ENCODE results near the gene CERKL.

The CERKL gene

DNA sequence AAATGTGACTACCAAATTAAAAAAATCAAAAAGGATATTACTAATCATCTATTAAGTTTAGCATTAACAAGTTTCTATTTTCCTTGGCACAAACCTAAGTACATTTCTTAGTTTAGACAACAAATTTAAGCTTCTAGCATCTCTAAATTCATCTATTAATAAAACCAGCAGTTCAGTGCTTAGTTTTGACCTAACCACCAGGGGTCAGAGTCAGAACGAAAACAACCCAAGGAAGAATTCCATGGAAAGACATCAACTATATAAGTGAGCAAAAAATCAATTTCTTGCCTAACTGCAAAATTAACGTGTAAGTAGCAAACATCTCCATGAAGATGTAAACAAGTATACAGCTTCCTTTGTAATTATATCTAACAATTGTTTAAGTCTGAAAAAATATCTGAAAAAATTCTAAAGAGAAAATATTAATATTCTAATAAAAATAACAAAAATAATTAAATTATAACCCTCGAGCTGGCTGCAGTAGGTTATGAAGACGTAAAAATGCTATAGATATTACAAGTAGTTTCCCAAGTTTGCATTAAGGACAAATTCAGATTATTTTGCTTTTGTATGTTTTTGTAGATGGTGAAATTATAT is 83.7 kb downstream of the CERKL start:
- DNase-seq, result no peak

GRCh38 chr2:181570833-181571661 is 85.9 kb downstream of the CERKL start:
- no peak for DNase-seq

- DNase-seq, result no peak
Measured at GRCh38 chr2:181570059-181570458, 86.8 kb downstream of the CERKL start.

DNA sequence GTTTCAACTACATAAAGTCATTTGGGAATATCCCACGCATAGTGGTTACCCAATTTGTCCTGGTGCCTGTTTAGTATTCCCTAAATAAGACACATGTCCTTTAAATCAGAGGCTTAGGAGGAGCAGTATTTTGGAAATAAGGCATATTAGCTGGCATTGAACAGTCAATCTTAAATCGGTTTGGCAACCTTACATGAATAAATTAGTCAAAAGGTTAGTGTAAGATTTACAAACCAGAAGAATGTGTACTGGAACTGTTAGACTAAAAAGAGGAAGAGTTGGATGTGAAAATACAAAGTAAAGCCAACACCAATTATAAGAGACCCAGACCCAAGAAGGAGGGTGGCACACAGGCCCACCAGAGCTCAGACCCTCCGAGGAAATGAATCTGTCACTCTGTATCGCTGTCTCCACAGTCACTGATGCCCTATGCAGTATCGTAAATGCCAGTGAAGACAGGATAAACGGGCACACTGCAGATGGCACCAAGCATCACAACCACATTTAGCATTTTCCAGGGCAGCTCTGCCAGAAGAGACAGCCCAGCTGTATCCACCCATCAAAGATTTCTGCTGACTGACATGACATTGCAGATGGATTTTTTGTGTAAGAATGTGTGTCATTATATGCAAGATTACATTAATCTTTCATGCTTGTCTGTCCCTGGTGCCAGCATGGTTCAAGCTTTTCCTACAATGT is 90.4 kb downstream of the CERKL start:
- DNase-seq, result no peak

DNA sequence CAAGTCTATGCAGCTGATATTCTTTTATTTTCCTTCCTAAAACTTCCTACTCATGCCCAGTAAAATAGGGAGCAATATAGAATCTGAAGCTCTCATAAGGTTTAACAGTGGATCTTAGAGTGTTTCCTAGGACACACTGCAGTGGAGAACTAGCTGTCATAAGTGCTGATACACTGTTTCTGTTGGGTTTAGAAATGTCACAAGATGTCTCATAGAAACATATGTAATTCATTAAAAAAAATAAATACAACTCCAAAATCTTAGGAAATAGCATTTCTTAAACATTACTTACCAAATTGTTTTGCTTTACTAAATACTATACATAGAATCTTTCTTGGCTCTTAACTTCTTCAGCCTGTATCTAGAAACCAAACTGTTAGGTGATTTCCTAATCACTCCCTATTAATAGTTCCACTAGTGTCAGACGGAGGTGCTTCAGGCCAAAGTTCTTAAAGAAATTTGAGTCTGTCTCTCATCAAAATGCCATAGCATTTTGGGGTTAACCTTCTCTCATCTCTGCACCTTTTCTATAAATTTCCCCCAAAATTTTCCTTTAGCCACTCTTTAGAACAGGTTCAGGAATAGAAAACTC is 93.7 kb downstream of the CERKL start:
- no peak for DNase-seq

GRCh38 chr2:181558371-181558770 is 98.5 kb downstream of the CERKL start:
- no peak for DNase-seq

DNA sequence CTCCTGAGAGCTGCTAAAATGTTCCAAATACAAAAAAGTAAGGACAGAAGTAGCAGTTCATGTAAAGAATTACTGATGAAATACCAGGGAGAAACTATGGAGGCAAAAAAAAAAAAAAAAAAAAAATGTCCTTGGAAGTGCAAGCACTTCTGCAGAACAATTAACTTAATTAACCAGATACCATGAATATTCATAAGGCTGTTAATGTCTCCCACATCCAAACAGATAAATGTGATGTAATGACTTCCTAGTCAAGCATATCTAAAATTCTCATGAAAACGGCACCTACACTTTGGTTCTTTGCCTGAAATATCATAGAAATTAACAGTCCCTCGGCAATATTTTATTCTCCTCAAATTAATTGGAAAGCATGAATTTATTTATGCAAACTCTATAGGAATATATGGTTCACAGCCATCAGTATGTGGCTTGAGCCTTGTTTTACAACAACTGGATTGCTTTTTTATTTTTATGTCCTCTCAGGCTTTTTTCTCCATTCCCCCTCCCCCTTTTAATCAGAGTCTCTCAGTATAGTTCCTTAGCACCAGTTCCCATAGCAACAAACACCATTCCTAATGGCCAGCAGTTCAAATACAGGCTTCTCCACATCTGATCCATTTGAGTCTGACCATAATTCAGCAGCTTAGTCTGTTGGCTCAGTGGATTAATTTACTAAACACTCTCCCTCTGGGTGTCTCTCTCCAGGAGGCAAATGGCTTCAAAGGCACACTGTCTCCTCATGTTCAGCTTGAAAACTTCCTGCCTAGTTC is 102.7 kb downstream of the CERKL start:
- DNase-seq, result no peak

- no peak for DNase-seq
Measured at GRCh38 chr2:181553244-181553643, 103.7 kb downstream of the CERKL start.

DNA sequence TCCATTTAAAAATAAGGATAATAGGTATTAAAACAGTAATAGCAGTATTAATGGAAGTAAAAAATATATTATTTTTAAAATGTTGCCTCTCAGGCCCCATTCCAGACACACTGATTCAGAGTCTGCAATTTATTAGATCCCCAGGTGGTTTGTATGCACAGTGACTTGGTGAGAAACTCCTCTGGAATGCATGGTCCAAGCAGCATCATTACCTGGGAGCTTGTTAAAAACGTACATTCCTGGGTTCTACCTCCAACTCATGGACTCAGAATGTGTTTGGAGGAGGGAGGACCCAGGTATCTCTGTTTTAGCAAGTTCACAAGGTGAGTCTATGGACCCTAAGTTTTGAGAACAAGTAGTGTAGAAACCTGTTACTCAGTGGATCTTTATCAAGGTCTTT is 104.1 kb downstream of the CERKL start:
- DNase-seq, result no peak

- DNase-seq, result no peak
Measured at GRCh38 chr2:181546086-181546485, 110.8 kb downstream of the CERKL start.

DNA sequence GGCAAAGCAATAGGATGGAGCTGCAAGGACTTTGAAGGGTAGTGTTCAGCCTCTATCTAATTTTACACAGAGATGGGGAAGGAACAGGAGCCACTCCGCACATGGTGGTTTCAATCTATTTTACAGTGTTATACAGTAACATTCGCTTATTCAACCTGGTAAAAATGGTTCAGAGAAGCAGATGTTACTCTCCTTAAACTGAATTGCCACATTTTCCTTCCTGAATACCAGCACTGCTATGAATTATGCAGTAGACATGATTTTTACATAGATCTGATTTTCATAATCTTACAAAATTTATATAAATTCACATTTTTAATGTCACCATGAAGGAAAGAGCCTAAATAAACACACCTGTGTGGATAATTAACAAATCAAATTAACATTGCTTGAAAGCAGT is 114.7 kb downstream of the CERKL start:
- no peak for DNase-seq

GRCh38 chr2:181540421-181540820 is 116.5 kb downstream of the CERKL start:
- DNase-seq, result no peak

GRCh38 chr2:181536730-181537129 is 120.2 kb downstream of the CERKL start:
- DNase-seq, result no peak

GRCh38 chr2:181528441-181528840 is 128.5 kb downstream of the CERKL start:
- no peak for DNase-seq

GRCh38 chr2:181527058-181527457 is 129.8 kb downstream of the CERKL start:
- no peak for DNase-seq

DNA sequence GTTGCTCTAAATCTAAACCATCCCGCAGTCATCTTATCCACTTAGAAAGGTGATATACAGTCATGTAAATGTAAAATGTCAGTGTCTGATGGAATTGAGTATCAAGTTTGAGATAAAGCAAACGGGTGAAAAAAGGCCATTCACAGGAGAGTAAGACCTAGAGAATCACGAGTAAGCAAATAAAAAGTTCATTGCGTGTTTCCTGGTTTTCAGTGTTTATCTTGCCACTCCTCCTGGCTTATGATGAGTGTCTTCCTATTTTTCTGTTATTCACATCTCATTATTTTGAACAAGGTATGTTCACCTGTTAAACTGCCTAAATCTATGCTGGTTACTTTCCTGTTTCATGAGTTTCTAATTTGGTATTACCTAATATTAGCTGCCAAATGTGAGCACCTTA is 130.9 kb downstream of the CERKL start:
- DNase-seq, result no peak

- DNase-seq, result no peak
Measured at GRCh38 chr2:181523756-181524155, 133.1 kb downstream of the CERKL start.

- no peak for DNase-seq
Measured at GRCh38 chr2:181520253-181520652, 136.7 kb downstream of the CERKL start.

DNA sequence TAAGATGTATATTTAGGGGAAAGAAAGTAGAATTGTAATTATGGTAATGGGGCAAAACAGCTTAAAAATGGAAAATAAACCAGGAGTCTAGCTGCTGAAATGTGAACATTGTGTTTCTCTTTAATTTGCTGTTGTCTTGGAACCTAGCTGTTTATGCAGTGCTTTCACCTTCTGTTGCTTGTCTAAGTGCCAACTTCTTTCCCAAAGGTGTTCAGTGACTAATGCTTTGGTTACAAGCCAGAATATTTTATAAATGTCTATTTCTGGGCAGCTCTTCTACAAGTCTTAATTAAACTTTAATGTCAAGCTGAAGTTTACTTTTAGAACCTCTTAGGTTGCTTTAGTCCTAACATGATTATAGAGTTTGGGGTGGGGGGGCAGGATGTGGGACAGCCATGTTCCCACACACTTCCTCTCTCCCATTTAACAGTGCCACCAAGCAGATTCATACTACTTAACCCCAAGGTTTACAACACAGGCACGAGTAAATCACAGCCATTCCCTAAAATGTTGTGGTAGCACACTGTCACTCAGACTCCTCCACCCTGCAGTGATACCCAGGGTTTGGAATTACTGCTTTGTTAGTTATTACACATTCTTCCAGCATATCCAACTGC is 139.1 kb downstream of the CERKL start:
- DNase-seq, result no peak

GRCh38 chr2:181516992-181517391 is 139.9 kb downstream of the CERKL start:
- DNase-seq, result no peak

DNA sequence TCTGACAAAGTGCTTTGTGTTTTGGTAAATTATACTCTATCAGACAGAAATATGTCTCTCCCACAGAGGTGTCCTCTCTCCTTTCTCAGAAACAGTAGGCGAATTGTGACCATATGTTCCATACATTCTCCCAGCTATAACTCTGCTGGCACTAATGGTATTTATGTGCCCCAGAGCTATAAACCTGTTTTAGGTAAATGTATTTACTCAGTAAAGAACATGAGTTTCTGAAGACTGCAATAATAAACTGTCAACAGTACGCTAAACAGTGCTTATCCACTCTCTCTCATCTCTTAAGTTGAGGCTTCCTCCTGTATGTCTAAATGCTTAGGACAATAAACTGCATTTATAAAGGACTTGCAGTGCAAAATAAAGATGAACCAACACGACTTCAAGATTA is 141.2 kb downstream of the CERKL start:
- no peak for DNase-seq

GRCh38 chr2:181500201-181500600 is 156.7 kb downstream of the CERKL start:
- no peak for DNase-seq

Measured in NCI-H1048 (cell line).